ENCODE measurements around the gene COL4A2.

COL4A2 gene

DNA sequence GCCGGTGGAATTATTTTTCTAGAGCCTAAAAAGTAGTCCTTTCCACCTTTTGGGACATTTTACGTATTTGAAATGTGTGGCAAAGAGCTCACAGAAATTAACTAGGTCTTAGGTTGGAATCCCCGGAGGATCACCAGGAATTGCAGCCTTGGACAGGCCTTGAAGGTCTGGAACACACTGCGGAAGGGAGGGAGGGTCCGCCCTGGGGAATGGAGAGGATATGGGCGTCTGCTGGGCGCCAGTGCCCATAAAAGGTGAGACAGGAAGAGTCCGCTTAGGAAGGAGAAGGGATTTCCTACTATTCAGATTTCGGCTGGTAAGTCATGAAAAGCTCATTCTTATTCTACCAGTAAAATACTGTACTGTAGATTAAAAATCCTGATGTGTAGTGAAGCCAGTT, 111.9 kb downstream of the COL4A2 start:
- H3K27ac ChIP-seq (ENCODE audit: low read depth, low read length, poor library complexity, severe bottlenecking) = no peak overlapping the region
- no peaks in the 10 kb centered on the region for H3K36me3 ChIP-seq (ENCODE audit: insufficient read depth, low read length)
- TF ChIP-seq, protein P1, sequence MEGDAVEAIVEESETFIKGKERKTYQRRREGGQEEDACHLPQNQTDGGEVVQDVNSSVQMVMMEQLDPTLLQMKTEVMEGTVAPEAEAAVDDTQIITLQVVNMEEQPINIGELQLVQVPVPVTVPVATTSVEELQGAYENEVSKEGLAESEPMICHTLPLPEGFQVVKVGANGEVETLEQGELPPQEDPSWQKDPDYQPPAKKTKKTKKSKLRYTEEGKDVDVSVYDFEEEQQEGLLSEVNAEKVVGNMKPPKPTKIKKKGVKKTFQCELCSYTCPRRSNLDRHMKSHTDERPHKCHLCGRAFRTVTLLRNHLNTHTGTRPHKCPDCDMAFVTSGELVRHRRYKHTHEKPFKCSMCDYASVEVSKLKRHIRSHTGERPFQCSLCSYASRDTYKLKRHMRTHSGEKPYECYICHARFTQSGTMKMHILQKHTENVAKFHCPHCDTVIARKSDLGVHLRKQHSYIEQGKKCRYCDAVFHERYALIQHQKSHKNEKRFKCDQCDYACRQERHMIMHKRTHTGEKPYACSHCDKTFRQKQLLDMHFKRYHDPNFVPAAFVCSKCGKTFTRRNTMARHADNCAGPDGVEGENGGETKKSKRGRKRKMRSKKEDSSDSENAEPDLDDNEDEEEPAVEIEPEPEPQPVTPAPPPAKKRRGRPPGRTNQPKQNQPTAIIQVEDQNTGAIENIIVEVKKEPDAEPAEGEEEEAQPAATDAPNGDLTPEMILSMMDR (IDR thresholded peaks at IDR 0.05; ENCODE audit: low read length) = no peak
- TF ChIP-seq EZH2 (IDR thresholded peaks at IDR 0.05; ENCODE audit: borderline replicate concordance, low read length) = no peak
- no peaks in the 10 kb centered on the region for H3K9me3 ChIP-seq (ENCODE audit: low read length)
- peaks cover 7% of the 10 kb centered on the region for H3K27me3 ChIP-seq (ENCODE audit: insufficient read depth, low read length)
- no peak overlapping the region for H3K9ac ChIP-seq (ENCODE audit: low read length)
- H3K9me2 ChIP-seq (ENCODE audit: low read depth, low read length) = no peaks in the 10 kb centered on the region
- H3K79me2 ChIP-seq (ENCODE audit: insufficient read depth, low read length) = no peaks in the 10 kb centered on the region
- no peaks in the 10 kb centered on the region for H4K20me1 ChIP-seq (ENCODE audit: insufficient read depth, low read length)
- H3K4me3 ChIP-seq (ENCODE audit: low read depth, low read length, poor library complexity, severe bottlenecking) = no peak overlapping the region
- no peak overlapping the region for H2AFZ ChIP-seq (ENCODE audit: low read length)
- no peaks in the 10 kb centered on the region for H3F3A ChIP-seq (ENCODE audit: insufficient read depth, low read length)
- H3K4me2 ChIP-seq (ENCODE audit: low read length) = no peak overlapping the region
- H3K4me1 ChIP-seq (ENCODE audit: insufficient read depth, low read length, severe bottlenecking) = no peaks in the 10 kb centered on the region

DNA sequence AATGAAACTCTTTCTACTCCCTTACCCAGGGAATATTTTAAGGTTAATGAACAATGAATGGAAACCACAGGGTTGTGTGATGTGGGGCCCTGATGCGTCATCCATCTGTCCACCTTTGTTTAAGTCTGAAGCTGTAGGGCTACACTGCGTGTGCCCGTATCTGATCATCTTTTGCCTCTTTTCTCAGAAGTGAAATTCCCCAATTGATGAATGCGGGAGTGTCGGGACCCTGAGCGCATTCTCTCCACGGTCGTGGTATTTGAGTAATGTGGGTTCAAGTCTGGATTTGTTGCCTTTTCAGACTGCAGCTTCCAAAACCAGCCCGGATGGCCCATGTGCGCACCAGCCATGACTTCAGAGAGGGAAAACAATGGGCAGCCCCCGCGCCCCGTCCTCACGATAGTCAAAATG, 112.3 kb downstream of the COL4A2 start:
- Histone ChIP-seq H3K4me3 (ENCODE audit: low read depth, low read length, poor library complexity, severe bottlenecking) (no peak overlapping the region), H3K27ac (ENCODE audit: low read depth, low read length, poor library complexity, severe bottlenecking) (no peak overlapping the region), H3K9me3 (ENCODE audit: low read length) (no peaks in the 10 kb centered on the region), H3K36me3 (ENCODE audit: insufficient read depth, low read length) (no peaks in the 10 kb centered on the region), H3K4me1 (ENCODE audit: insufficient read depth, low read length, severe bottlenecking) (no peaks in the 10 kb centered on the region), H3K79me2 (ENCODE audit: insufficient read depth, low read length) (no peaks in the 10 kb centered on the region), H3F3A (ENCODE audit: insufficient read depth, low read length) (no peaks in the 10 kb centered on the region), H3K9me2 (ENCODE audit: low read depth, low read length) (no peaks in the 10 kb centered on the region), H3K4me2 (ENCODE audit: low read length) (no peak overlapping the region), H2AFZ (ENCODE audit: low read length) (no peak overlapping the region), H3K27me3 (ENCODE audit: insufficient read depth, low read length) (peaks cover 6% of the 10 kb centered on the region), H3K9ac (ENCODE audit: low read length) (no peak overlapping the region), H4K20me1 (ENCODE audit: insufficient read depth, low read length) (no peaks in the 10 kb centered on the region)
- TF ChIP-seq EZH2 (IDR thresholded peaks at IDR 0.05; ENCODE audit: borderline replicate concordance, low read length) = no peak
- TF ChIP-seq, protein P1 (IDR thresholded peaks at IDR 0.05; ENCODE audit: low read length) = no peak

GRCh38 chr13:110419946-110420345, 112.9 kb downstream of the COL4A2 start:
- peaks cover 3% of the 10 kb centered on the region for H3K27me3 ChIP-seq (ENCODE audit: insufficient read depth, low read length)
- H3K4me2 ChIP-seq (ENCODE audit: low read length) = no peak overlapping the region
- no peaks in the 10 kb centered on the region for H3K9me2 ChIP-seq (ENCODE audit: low read depth, low read length)
- no peaks in the 10 kb centered on the region for H3K79me2 ChIP-seq (ENCODE audit: insufficient read depth, low read length)
- no peaks in the 10 kb centered on the region for H3K9me3 ChIP-seq (ENCODE audit: low read length)
- H3F3A ChIP-seq (ENCODE audit: insufficient read depth, low read length) = no peaks in the 10 kb centered on the region
- H3K36me3 ChIP-seq (ENCODE audit: insufficient read depth, low read length) = no peaks in the 10 kb centered on the region
- no peak overlapping the region for H3K27ac ChIP-seq (ENCODE audit: low read depth, low read length, poor library complexity, severe bottlenecking)
- no peaks in the 10 kb centered on the region for H4K20me1 ChIP-seq (ENCODE audit: insufficient read depth, low read length)
- no peak overlapping the region for H3K9ac ChIP-seq (ENCODE audit: low read length)
- H3K4me3 ChIP-seq (ENCODE audit: low read depth, low read length, poor library complexity, severe bottlenecking) = no peak overlapping the region
- TF ChIP-seq, protein P1 (IDR thresholded peaks at IDR 0.05; ENCODE audit: low read length) = no peak
- TF ChIP-seq EZH2 (IDR thresholded peaks at IDR 0.05; ENCODE audit: borderline replicate concordance, low read length) = no peak
- H2AFZ ChIP-seq (ENCODE audit: low read length) = no peak overlapping the region
- H3K4me1 ChIP-seq (ENCODE audit: insufficient read depth, low read length, severe bottlenecking) = no peaks in the 10 kb centered on the region
